ENCODE results near the gene SBF2.

SBF2 gene

DNA sequence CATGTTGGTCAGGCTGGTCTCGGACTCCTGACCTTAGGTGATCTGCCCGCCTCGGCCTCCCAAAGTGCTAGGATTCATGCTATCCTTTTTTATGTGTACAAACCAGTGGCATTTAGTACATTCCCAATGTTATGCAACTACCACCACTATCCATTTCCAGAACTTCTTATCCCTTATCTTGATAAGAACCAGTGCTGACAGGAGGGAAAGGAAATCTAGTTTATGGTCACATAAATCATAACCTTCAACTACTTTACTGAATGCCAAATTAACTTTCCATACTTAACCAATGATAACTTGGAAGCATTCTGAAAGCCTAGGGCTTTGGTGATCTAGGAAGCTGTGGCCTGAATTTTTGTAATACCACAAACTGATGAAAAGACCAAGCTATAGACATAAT is 459.7 kb downstream of the SBF2 start:
- no peak for DNase-seq

DNA sequence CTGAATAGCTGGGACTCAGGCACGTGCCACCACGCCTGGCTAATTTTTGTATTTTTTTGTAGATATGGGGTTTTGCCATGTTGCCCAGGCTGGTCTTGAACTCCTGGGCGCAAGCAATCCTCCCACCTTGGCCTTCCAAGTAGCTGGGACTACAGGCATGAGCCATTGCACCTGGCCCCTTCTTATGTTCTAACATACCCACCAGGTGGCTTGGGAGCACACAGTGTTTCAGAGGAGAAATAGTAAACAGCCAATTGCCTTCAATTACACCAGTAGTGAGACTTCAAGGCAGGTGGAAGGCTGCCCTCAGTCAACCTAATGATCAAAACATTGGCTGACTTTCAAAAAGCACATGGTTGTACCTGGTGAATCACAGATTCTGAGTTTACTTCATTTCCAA is 462.9 kb downstream of the SBF2 start:
- peak; percentile 1 for DNase-seq

GRCh38 chr11:9827708-9828107 is 466.3 kb downstream of the SBF2 start:
- no peak for DNase-seq

GRCh38 chr11:9826390-9826789 is 467.6 kb downstream of the SBF2 start:
- no peak for DNase-seq

- no peak for DNase-seq
These were observed 468.1 kb downstream of the SBF2 start for GRCh38 chr11:9825895-9826294.

GRCh38 chr11:9825315-9825714 is 468.7 kb downstream of the SBF2 start:
- no peak for DNase-seq

GRCh38 chr11:9823887-9824385 is 470.1 kb downstream of the SBF2 start:
- no peak for DNase-seq

DNA sequence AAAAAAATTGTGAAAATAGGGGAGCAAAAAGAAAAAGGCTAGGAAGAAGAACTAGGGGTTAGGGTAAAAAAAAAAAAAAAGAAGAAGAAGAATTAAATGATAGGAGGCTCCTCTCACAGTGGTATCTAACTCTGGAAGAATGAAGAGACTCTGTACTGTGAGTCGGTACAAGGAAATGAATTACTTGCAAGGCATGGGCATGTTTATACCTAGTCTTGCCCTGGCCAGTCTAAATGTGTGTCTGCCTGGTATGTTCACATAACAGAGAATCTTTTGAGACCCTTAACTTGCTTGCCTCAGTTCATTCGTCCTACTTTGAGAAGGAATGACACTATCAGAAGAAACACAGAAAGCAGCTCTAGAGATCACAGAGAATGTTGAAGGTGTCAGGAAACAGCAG is 470.6 kb downstream of the SBF2 start:
- DNase-seq, result no peak

DNA sequence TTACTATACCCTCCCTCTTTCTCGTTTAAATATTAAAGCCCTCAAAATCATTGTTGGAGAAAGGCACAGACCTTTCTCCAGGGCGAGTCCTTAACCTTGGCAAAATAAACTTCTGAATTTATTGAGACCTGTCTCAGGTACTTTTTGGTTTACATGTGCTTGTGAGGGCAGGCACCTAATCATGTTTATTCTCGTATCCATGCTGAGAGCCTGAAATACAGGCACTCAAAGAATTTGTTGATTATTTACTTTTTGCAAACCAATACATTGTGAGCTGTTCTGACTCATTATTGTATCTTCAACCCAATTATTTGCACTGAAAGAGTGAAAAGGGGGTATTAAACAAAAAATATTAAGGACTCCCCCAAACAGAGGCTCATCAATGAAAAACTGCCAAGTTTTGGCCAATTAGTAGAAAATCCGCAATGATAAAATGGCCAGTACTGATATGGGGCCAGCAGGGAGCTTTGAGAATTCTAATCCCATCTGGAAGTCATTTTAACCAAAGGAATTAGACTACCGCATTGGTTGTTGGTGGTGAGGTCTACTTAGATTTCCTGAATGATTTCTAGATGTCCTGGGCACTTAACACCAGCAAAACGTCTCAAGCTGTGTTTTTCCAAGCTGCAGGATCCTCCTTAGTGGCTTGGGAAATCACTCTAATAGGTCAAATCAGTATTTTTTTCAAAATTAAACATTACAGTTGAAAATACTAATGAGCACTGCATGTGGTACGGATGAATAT is 472.8 kb downstream of the SBF2 start:
- DNase-seq, result no peak

DNA sequence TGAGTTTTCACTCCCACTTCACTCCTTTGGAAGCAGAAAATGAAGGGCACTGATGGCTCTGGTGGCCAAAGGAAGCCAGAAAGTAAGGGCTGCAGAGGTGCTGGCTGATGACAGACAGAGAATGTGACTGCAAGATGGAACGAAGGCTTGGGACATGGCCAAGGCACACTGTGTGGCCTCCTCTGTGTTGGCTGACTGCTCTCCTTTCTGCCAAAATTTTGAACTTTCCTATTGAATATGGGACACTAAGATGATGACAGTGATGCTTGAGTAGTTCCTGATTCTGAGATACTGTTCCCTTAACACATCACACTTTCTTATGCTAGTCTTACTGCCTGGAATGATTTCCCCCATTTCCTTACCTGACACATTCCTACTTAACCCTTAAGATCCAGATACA is 473.8 kb downstream of the SBF2 start:
- no peak for DNase-seq

DNA sequence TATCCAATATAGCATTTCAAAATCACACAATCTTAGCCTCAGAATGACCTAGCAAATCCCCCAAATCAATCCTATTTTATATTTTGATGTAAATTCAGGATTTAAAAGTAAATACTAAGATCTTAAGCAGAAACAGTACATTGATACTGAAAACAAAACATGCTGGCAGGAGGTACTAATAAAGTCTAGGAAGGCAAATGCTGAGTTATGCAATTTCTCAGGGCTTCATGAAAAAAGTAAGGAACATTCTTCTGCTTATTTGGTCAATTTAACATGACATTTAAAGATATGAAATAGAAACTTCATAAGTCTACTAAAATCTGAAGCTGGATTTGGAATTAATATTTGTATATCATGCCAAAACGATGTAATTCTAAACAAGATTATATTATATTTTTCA is 476.8 kb downstream of the SBF2 start:
- DNase-seq, result no peak

DNA sequence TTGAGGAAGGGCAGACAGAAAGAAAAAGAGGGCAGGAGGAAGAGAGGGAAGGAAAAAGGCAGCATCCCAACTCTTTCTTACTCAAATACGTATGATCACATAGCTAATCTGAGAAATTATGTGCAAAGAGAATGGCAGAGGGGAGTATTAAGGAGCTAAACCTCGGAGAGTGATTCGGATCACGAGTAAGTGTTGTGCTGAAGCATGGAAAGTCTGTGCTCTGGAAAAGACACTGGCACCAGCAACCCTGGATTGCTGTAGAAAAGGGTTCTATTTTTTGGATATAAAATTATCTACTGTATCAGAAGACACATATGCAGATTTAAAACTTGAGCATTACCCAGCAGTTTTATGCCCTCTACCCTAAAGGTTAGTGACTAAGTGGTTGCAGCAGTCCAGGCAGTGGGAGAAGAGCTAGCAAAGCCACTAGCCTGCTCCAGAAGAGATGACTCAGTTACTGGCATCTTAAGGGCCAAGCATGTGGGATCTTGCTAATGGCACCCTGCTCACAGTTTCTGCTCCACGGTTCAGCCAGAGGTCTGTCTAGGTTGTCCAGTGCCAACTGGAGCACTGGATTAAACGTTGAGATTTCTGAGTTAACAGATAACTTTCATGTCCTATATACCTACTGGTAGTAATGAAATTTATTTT is 478.4 kb downstream of the SBF2 start:
- DNase-seq, result no peak

GRCh38 chr11:9814108-9814507 is 479.9 kb downstream of the SBF2 start:
- no peak for DNase-seq

GRCh38 chr11:9808943-9809342 is 485.1 kb downstream of the SBF2 start:
- DNase-seq, result no peak

- no peak for DNase-seq
These were observed 486.9 kb downstream of the SBF2 start for GRCh38 chr11:9806946-9807687.

GRCh38 chr11:9804419-9804902 is 489.6 kb downstream of the SBF2 start:
- DNase-seq, result no peak

DNA sequence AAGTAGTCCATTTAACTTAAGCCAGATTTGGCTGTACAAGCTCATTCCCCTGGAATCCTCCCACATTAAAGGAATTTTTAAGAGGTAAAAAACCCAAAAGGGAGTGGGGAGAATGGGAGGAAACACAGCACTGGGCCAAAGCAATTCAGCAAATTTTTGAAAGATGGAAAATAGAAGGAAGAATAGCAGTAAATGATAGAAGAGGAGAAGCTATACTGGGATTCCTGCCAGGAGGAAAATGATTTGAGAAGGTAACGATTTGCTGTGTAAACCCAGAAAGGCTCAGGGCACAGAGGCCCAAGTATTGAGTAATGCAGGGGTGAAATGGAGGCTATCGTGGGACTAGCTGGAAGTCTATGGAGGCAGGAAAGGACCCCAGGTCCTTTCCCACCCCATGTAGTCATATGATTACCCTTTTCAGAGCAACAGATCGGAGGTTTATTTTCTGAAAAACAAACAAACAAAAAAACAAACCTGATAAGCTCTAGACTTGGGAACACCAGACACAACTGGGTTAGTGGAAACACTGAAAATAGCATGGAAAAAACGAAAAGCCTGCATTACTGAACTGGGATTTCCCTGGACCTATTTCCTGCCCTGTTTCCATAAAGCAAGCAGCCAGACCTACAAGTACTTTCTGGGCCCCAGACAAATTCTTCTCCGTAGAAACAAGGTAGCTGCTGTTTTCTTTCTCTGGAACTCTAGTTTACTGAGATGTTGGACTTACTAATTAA is 490.2 kb downstream of the SBF2 start:
- DNase-seq, result no peak

DNA sequence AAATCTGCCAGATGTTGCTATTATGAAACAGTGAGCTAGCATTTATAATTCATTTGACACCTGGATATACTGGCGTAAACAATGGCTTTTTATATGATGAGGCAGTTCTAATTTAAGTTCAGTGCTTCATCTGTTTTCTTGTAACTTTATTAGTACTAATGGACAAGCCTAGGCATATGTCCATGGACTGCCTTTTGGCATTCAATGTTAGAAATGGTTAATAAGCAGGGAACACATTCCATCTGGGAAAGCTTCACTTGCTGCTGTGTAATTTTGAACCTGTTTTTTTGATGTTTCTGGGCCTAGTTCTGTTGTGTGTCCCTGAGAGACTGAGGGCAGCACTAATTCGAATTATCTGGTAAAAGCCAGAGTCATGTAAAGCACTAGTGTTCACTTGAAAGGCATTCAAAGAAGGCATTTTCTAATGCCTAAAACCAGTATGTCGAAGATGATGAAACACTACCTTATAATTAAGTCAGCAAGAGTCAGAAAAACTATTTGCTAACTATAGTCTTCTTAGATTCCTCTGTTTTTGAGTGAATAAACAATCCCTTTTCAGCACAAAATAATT is 491.6 kb downstream of the SBF2 start:
- DNase-seq, result no peak

DNA sequence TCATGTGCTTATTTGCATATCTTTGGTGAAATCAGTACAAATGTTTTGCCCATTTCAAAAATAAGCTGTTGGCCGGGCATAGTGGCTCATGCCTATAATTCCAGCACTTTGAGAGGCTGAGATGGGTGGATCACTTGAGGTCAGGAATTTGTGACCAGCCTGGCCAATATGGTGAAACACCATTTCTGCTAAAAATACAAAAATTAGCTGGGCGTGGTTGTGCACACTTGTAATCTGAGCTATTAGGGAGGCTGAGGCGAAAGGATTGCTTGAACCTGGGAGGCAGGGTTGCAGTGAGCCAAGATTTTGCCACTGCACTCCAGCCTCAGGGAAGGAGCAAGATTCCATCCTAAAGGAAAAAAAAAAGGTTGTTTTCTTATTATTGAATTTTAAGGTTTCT is 494.1 kb downstream of the SBF2 start:
- DNase-seq, result no peak

DNA sequence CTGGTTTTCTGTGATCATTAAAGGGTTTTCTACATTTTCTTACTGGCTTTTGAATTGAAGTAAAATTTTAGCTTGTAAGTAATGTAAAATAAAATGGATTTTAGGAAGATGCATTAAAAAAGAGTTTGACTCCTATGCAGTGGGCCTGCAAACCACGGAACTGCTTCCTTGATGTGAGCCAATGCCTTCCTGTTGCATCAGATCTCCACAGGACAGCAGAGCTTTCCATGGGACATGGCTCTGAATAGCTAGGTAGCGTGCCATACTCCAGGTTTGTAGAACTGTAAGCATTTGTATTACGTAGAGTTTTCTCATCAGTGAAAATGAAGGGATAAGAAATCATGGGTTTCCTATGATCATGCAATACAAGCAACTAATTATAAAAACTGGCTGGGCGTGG is 496.7 kb downstream of the SBF2 start:
- DNase-seq, result no peak

DNA sequence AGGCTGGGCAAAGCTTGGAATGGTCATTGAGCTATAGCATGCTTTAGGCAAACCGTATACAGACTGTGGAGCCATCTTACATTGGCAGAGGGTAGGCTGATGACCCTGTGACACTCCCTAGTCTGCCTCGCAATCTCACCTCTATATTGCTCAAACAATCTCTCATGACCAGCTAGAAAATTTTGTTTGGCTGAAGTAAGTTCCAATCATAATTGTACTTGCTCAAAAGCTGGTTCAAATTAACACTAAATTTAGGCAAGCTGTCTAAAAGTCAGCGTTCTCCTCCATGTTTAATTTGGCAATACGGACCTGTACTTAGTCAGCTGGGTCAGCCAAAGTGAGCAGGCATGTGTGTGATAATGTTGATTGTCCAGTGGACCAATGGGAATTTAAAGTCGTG is 497.2 kb downstream of the SBF2 start:
- DNase-seq, result no peak

GRCh38 chr11:9796266-9796665 is 497.8 kb downstream of the SBF2 start:
- no peak for DNase-seq

- DNase-seq, result no peak
These were observed 503.3 kb downstream of the SBF2 start for GRCh38 chr11:9790703-9791102.
